IMR-90 (cell line): Measurements from ENCODE around the gene RALGPS1. TPM values are rescaled to one million over a fixed set of nuclear protein-coding genes. Genes with fewer than 3 reads are reported as not detected.
A peak's percentile ranks its signal among the peaks of the same experiment; 100 is the strongest.

Experiments
- ATAC-seq: fragments of 200-7000 bp; cut with Tn5 transposase; 2 replicates; pipeline ENCODE4 v1.9.1; 2020; ENCODE audit warnings: low read depth, mild to moderate bottlenecking, moderate library complexity
- BruUV-seq: library from RNA; stranded (reverse); fragments of 400-500 nt; replicated peaks from 2 replicates; lab custom pipeline; 2021; lab: Mats Ljungman, UMichigan
- CTCF ChIA-PET: fragments of 300-600 bp; formaldehyde crosslinking; extraction: SDS; loops from one replicate; lab custom pipeline; 2021; ENCODE audit warnings: antibody characterized with exemption; lab: Yijun Ruan, JAX
- POLR2A ChIA-PET: fragments of 300-600 bp; sonication (Branson Sonifier 250); formaldehyde crosslinking; loops from one replicate; lab custom pipeline; 2022; ENCODE audit warnings: antibody characterized with exemption; ENCODE audit not compliant: unreplicated experiment; lab: Charles Lee
- DNase-seq: peaks from one replicate; pipeline ENCODE4 v3.0.0; 2013
- H2AFZ ChIP-seq: replicated peaks from 2 replicates; pipeline ENCODE3; 2013; ENCODE audit warnings: low read length, mild to moderate bottlenecking; ENCODE audit not compliant: poor library complexity
- H2AK5ac ChIP-seq: 2 replicates; pipeline ENCODE4 v1.6.1; 2013; ENCODE audit warnings: low read depth, low read length, inconsistent platforms
- H2AK9ac ChIP-seq: replicated peaks from 2 replicates; pipeline ENCODE3; 2013; ENCODE audit warnings: mild to moderate bottlenecking, low read depth, low read length, moderate library complexity; ENCODE audit not compliant: poor library complexity
- H2BK120ac ChIP-seq: 2 replicates; pipeline ENCODE4 v1.6.1; 2013; ENCODE audit warnings: low read depth, low read length, inconsistent platforms
- H2BK15ac ChIP-seq: 3 replicates; pipeline ENCODE4 v1.6.1; 2013; ENCODE audit warnings: low read depth, low read length, inconsistent platforms
- H2BK20ac ChIP-seq: 2 replicates; pipeline ENCODE4 v1.6.1; 2013; ENCODE audit warnings: low read depth, mild to moderate bottlenecking, inconsistent platforms, low read length, moderate library complexity
- H2BK5ac ChIP-seq: 2 replicates; pipeline ENCODE4 v1.6.1; 2013; ENCODE audit warnings: mild to moderate bottlenecking, low read depth, low read length, inconsistent platforms; ENCODE audit not compliant: poor library complexity, severe bottlenecking
- H3K14ac ChIP-seq: replicated peaks from 2 replicates; pipeline ENCODE4 v1.6.1; 2013; ENCODE audit warnings: low read depth, low read length, inconsistent platforms
- H3K18ac ChIP-seq: 2 replicates; pipeline ENCODE4 v1.6.1; 2013; ENCODE audit warnings: low read depth, low read length, control low read depth
- H3K23ac ChIP-seq: 2 replicates; pipeline ENCODE4 v1.6.1; 2013; ENCODE audit warnings: low read depth, low read length, inconsistent platforms
- H3K27ac ChIP-seq: 2 replicates; pipeline ENCODE4 v1.5.1; 2013; ENCODE audit warnings: mild to moderate bottlenecking, control low read depth, low read length; ENCODE audit not compliant: insufficient read depth
- H3K27me3 ChIP-seq: 2 replicates; pipeline ENCODE4 v1.6.1; 2013; ENCODE audit warnings: low read length; ENCODE audit not compliant: control insufficient read depth, insufficient read depth
- H3K36me3 ChIP-seq: 2 replicates; pipeline ENCODE4 v1.6.1; 2013; ENCODE audit warnings: low read length, mixed read lengths; ENCODE audit not compliant: control insufficient read depth, insufficient read depth
- H3K4ac ChIP-seq: 2 replicates; pipeline ENCODE4 v1.6.1; 2013; ENCODE audit warnings: low read depth, low read length, inconsistent platforms
- H3K4me1 ChIP-seq: 2 replicates; pipeline ENCODE4 v1.6.1; 2013; ENCODE audit warnings: low read length, mixed read lengths; ENCODE audit not compliant: control insufficient read depth, insufficient read depth
- H3K4me2 ChIP-seq: 2 replicates; pipeline ENCODE4 v1.6.1; 2013; ENCODE audit warnings: low read depth, mild to moderate bottlenecking, control low read depth, low read length, moderate library complexity
- H3K4me3 ChIP-seq: 2 replicates; pipeline ENCODE4 v1.5.1; 2013; ENCODE audit warnings: low read depth, mild to moderate bottlenecking, control low read depth, low read length, moderate library complexity; ENCODE audit not compliant: insufficient read depth
- H3K56ac ChIP-seq: 2 replicates; pipeline ENCODE4 v1.6.1; 2013; ENCODE audit warnings: low read length, inconsistent platforms; ENCODE audit not compliant: insufficient read depth; ENCODE audit errors: extremely low read depth
- H3K79me1 ChIP-seq, 2 experiments: 2 replicates each; pipeline ENCODE4 v1.6.1; 2013; ENCODE audit warnings: low read length in 2 of 2, inconsistent platforms in 1 of 2, low read depth in 1 of 2
- H3K9ac ChIP-seq: 2 replicates; pipeline ENCODE4 v1.6.1; 2013; ENCODE audit warnings: low read depth, low read length, control low read depth
- H3K9me1 ChIP-seq: 2 replicates; pipeline ENCODE4 v1.6.1; 2013; ENCODE audit warnings: low read length, inconsistent platforms; ENCODE audit not compliant: insufficient read depth
- H3K9me3 ChIP-seq: 2 replicates; pipeline ENCODE4 v1.6.1; 2013; ENCODE audit warnings: low read length; ENCODE audit not compliant: control insufficient read depth, insufficient read depth
- H4K20me1 ChIP-seq: 2 replicates; pipeline ENCODE4 v1.6.1; 2013; ENCODE audit warnings: low read length, inconsistent platforms; ENCODE audit not compliant: insufficient read depth
- H4K5ac ChIP-seq: 2 replicates; pipeline ENCODE4 v1.6.1; 2013; ENCODE audit warnings: mild to moderate bottlenecking, low read depth, low read length, control low read depth
- H4K8ac ChIP-seq, 2 experiments: 2 replicates each; pipeline ENCODE4 v1.6.1; 2013; ENCODE audit warnings: low read depth in 2 of 2, low read length in 2 of 2, control low read depth in 1 of 2, inconsistent platforms in 1 of 2
- H4K91ac ChIP-seq: 2 replicates; pipeline ENCODE4 v1.6.1; 2013; ENCODE audit warnings: low read depth, low read length, inconsistent platforms; ENCODE audit not compliant: insufficient read depth
- CHD1 ChIP-seq: IDR thresholded peaks from 2 replicates; pipeline ENCODE4 v1.6.1; 2012; ENCODE audit warnings: low read depth, low read length, improper control_type of control experiment
- MAFK ChIP-seq: IDR thresholded peaks from 2 replicates; pipeline ENCODE4 v1.6.1; 2012; ENCODE audit warnings: low read depth, low read length, improper control_type of control experiment
- MAZ ChIP-seq: IDR thresholded peaks from 2 replicates; pipeline ENCODE4 v1.6.1; 2012; ENCODE audit warnings: low read depth, mild to moderate bottlenecking, low read length, improper control_type of control experiment, moderate library complexity, borderline replicate concordance
- MXI1 ChIP-seq: IDR thresholded peaks from 2 replicates; pipeline ENCODE4 v1.6.1; 2012; ENCODE audit warnings: low read depth, mild to moderate bottlenecking, low read length, moderate library complexity, borderline replicate concordance
- NFE2L2 ChIP-seq: fragments of 150-350 bp; IDR thresholded peaks from 2 replicates; pipeline ENCODE4 v1.6.1; 2016; ENCODE audit warnings: low read depth, mild to moderate bottlenecking, low read length
- POLR2A ChIP-seq: IDR thresholded peaks from 2 replicates; pipeline ENCODE4 v1.6.1; 2012; ENCODE audit warnings: mild to moderate bottlenecking, low read depth, low read length
- RAD21 ChIP-seq: IDR thresholded peaks from 2 replicates; pipeline ENCODE4 v1.6.1; 2012; ENCODE audit warnings: low read length, improper control_type of control experiment
- RCOR1 ChIP-seq: IDR thresholded peaks from 2 replicates; pipeline ENCODE4 v1.6.1; 2012; ENCODE audit warnings: mild to moderate bottlenecking, low read length, improper control_type of control experiment; ENCODE audit not compliant: insufficient replicate concordance
- RFX5 ChIP-seq: IDR thresholded peaks from 2 replicates; pipeline ENCODE4 v1.8.0; 2012; ENCODE audit warnings: low read depth, mild to moderate bottlenecking, low read length, moderate library complexity
- SMC3 ChIP-seq: fragments of 150-350 bp; IDR thresholded peaks from 2 replicates; pipeline ENCODE4 v1.6.1; 2016; ENCODE audit warnings: low read depth, mild to moderate bottlenecking, antibody characterized with exemption, low read length, moderate library complexity
- USF2 ChIP-seq: fragments of 150-350 bp; IDR thresholded peaks from 2 replicates; pipeline ENCODE4 v1.6.1; 2017; ENCODE audit warnings: mild to moderate bottlenecking, antibody characterized with exemption, low read length, low read depth
- WGBS, 2 experiments: methylation state at CpG; one replicate each; pipeline versions ENCODE4 v1.1.5 to v1.1.7; 2013; ENCODE audit warnings: missing lambda C conversion rate in 2 of 2; ENCODE audit not compliant: insufficient read length in 1 of 2; ENCODE audit errors: extremely low coverage in 2 of 2; 5-methylcytosine and 5-hydroxymethylcytosine counted together
- dilution Hi-C: fragments of 300-500 bp; cut with HindIII; formaldehyde crosslinking; loops from one replicate; pipeline ENCODE4 v1.14.3; 2018; ENCODE audit warnings: low sequenced_read_pairs; ENCODE audit not compliant: unreplicated experiment
- in situ Hi-C: fragments of 300-500 bp; cut with MboI; formaldehyde crosslinking; loops from 3 replicates; pipeline ENCODE4 v1.14.3; 2019; ENCODE audit warnings: low sequenced_read_pairs, inconsistent platforms, mixed read lengths
- intact Hi-C: fragments of 100-400 bp; cut with micrococcal nuclease; formaldehyde crosslinking; loops from 2 replicates; pipeline ENCODE4 v1.10.0; 2022
- polyA plus RNA-seq, 3 experiments: library from polyadenylated mRNA; depleted of rRNA; stranded (reverse); fragments of >200 nt; gene quantifications; 2 replicates each; pipeline ENCODE4 v1.2.3, GENCODE V29; 2012; ENCODE audit warnings: low replicate concordance in 1 of 3
- total RNA-seq: library from RNA; depleted of rRNA; stranded (reverse); fragments of >200 nt; gene quantifications from 2 replicates; pipeline ENCODE4 v1.2.3, GENCODE V29; 2012
- TF ChIP-seq, protein P1 (sequence below): fragments of 150-350 bp; IDR thresholded peaks from 2 replicates; pipeline ENCODE4 v1.6.1; 2016; ENCODE audit warnings: low read depth, mild to moderate bottlenecking, low read length, moderate library complexity, borderline replicate concordance
- TF ChIP-seq, protein P2 (sequence below): conservative IDR thresholded peaks from 2 replicates; pipeline ENCODE4 v1.5.1; 2012; ENCODE audit warnings: mild to moderate bottlenecking, low read depth, low read length, improper control_type of control experiment

RALGPS1 gene
- total and polyA plus RNA-seq, 2 of the 4 experiments (the other 2 are of a cell fraction), result 0.90 to 2.8 TPM

- dilution Hi-C loops (no loop called here), intact Hi-C loops (no loop called here), in situ Hi-C loops (no loop called here)
- Histone ChIP-seq H3K9me1 (0 out of 2 replicates have a peak, but pooled peaks cover 3% of the 10 kb centered on the region), H4K20me1 (no peaks in the 10 kb centered on the region), H3K14ac (no peak overlapping the region), H2AK9ac (no peak overlapping the region), H4K91ac (peak overlapping the region; percentile 6; the same call in 1 of the 2 replicates), H3K27me3 (no peaks in the 10 kb centered on the region), H2BK20ac (no peak overlapping the region), H2BK120ac (no peak overlapping the region; the same call in 1 of the 2 replicates), H3K23ac (no peak overlapping the region), H2BK5ac (no peak overlapping the region), H3K4me2 (no peak overlapping the region), H3K4me3 (no peak overlapping the region), H2BK15ac (no peak overlapping the region), H3K9me3 (no peaks in the 10 kb centered on the region), H3K9ac (no peak overlapping the region), H2AK5ac (peak overlapping the region; percentile 70; the same call in 1 of the 2 replicates), H4K5ac (no peak overlapping the region; the same call in 1 of the 2 replicates), H3K18ac (no peak overlapping the region; the same call in 1 of the 2 replicates), H4K8ac (no peak overlapping the region), H3K27ac (no peak overlapping the region), H3K79me1 (no peaks in the 10 kb centered on the region), H3K4ac (peak overlapping the region; percentile 11; the same call in 1 of the 2 replicates), H2AFZ (no peak overlapping the region), H3K56ac (no peak overlapping the region), H3K4me1 (peaks cover 15% of the 10 kb centered on the region), H3K36me3 (no peaks in the 10 kb centered on the region)
- no peak for DNase-seq
- ChIA-PET CTCF (no interaction called here), POLR2A (interaction anchor here (0.7 kb wide), 1 partner anchor 9 kb away, joined by 15 read pairs; no protein-coding TSS in a partner anchor)
- WGBS, 2 experiments, result 90% methylated on average over 3 of the region's 7 CpGs; no CpG with 5 or more reads in 1 of the 2 experiments
- BruUV-seq, result no TSS peak
- TF ChIP-seq SMC3 (no peak), USF2 (no peak), MAFK (no peak), RCOR1 (no peak), RFX5 (no peak), CHD1 (no peak), NFE2L2 (no peak), MXI1 (no peak), RAD21 (no peak), MAZ (no peak), POLR2A (no peak)
- TF ChIP-seq, protein P1, sequence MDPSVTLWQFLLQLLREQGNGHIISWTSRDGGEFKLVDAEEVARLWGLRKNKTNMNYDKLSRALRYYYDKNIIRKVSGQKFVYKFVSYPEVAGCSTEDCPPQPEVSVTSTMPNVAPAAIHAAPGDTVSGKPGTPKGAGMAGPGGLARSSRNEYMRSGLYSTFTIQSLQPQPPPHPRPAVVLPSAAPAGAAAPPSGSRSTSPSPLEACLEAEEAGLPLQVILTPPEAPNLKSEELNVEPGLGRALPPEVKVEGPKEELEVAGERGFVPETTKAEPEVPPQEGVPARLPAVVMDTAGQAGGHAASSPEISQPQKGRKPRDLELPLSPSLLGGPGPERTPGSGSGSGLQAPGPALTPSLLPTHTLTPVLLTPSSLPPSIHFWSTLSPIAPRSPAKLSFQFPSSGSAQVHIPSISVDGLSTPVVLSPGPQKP, result no peak
- TF ChIP-seq, protein P2, sequence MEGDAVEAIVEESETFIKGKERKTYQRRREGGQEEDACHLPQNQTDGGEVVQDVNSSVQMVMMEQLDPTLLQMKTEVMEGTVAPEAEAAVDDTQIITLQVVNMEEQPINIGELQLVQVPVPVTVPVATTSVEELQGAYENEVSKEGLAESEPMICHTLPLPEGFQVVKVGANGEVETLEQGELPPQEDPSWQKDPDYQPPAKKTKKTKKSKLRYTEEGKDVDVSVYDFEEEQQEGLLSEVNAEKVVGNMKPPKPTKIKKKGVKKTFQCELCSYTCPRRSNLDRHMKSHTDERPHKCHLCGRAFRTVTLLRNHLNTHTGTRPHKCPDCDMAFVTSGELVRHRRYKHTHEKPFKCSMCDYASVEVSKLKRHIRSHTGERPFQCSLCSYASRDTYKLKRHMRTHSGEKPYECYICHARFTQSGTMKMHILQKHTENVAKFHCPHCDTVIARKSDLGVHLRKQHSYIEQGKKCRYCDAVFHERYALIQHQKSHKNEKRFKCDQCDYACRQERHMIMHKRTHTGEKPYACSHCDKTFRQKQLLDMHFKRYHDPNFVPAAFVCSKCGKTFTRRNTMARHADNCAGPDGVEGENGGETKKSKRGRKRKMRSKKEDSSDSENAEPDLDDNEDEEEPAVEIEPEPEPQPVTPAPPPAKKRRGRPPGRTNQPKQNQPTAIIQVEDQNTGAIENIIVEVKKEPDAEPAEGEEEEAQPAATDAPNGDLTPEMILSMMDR, result no peak
- ATAC-seq, result no peak
These were observed 260.7 kb downstream of the RALGPS1 start for GRCh38 chr9:127175319-127175715.
